K562 (cell line): ENCODE data around the gene XPO1. TPM values are rescaled to one million over a fixed set of nuclear protein-coding genes. Genes with fewer than 3 reads are reported as not detected.

Experiments
- ATAC-seq: fragments of 200-7000 bp; cut with Tn5 transposase; 3 replicates; pipeline ENCODE4 v1.9.1; 2020; ENCODE audit warnings: moderate library complexity
- BruUV-seq: library from RNA; stranded (reverse); fragments of 400-500 nt; replicated peaks from 2 replicates; lab custom pipeline; 2021; lab: Mats Ljungman, UMichigan
- CTCF ChIA-PET: fragments of 300-600 bp; formaldehyde crosslinking; extraction: SDS; loops from one replicate; lab custom pipeline; 2021; ENCODE audit warnings: low intra/inter-chr PET ratio; lab: Yijun Ruan, JAX
- POLR2A ChIA-PET: fragments of 300-600, 350-650 bp; sonication (Branson Sonifier 250); formaldehyde crosslinking; extraction: SDS; loops from one replicate; lab custom pipeline; 2021; ENCODE audit warnings: antibody characterized with exemption, inconsistent platforms; lab: Yijun Ruan, JAX
- DNase-seq, 4 experiments: peaks; one replicate each; pipeline versions ENCODE4 v3.0.0 to v3.0.0-alpha.2; 2011 to 2018; ENCODE audit warnings: low spot score in 3 of 4, mixed read lengths in 3 of 4; ENCODE audit errors: extremely low read depth in 1 of 4
- FAIRE-seq: peaks from 2 replicates; lab custom pipeline; 2011; peaks lifted over from hg19 to GRCh38; lab: Jason Lieb, UNC
- H2AFZ ChIP-seq: 2 replicates; pipeline ENCODE4 v1.6.0; 2011; ENCODE audit warnings: low read depth, low read length, control low read depth, inconsistent platforms
- H3K27ac ChIP-seq: fragments of 200-600 bp; 3 replicates; pipeline ENCODE4 v1.8.0; 2011; ENCODE audit warnings: low read depth, mild to moderate bottlenecking, control low read depth, inconsistent platforms, low read length, moderate library complexity, mixed read lengths; ENCODE audit errors: extremely low read depth
- H3K27me3 ChIP-seq, 2 experiments: fragments of 300-600 bp in 1 of 2; 2 replicates in 1 of 2; 3 replicates in 1 of 2; pipeline versions ENCODE4 v1.6.0 to v1.8.0; 2011; ENCODE audit warnings: inconsistent platforms in 2 of 2, low read length in 2 of 2, mild to moderate bottlenecking in 1 of 2, mixed read lengths in 1 of 2, moderate library complexity in 1 of 2; ENCODE audit not compliant: control insufficient read depth in 2 of 2, insufficient read depth in 2 of 2
- H3K36me3 ChIP-seq: fragments of 300-600 bp; 3 replicates; pipeline ENCODE4 v1.8.0; 2011; ENCODE audit warnings: mild to moderate bottlenecking, low read length, inconsistent platforms; ENCODE audit not compliant: control insufficient read depth, insufficient read depth
- H3K4me1 ChIP-seq, 2 experiments: fragments of 200-600 bp in 1 of 2; replicated peaks in 1 of 2; 2 replicates in 1 of 2; 3 replicates in 1 of 2; pipeline versions ENCODE4 v1.5.1 to v1.8.0; 2011; ENCODE audit warnings: inconsistent platforms in 2 of 2, low read length in 2 of 2, mild to moderate bottlenecking in 1 of 2, mixed read lengths in 1 of 2, moderate library complexity in 1 of 2; ENCODE audit not compliant: control insufficient read depth in 2 of 2, insufficient read depth in 2 of 2
- H3K4me2 ChIP-seq: 2 replicates; pipeline ENCODE4 v1.6.1; 2011; ENCODE audit warnings: low read length, control low read depth, inconsistent platforms, mixed read lengths; ENCODE audit not compliant: insufficient read depth
- H3K4me3 ChIP-seq: fragments of 200-600 bp; sonication (generic), shearing (Covaris generic); 2 replicates; pipeline ENCODE4 v1.5.1; 2016; ENCODE audit warnings: control low read depth, inconsistent platforms
- H3K79me2 ChIP-seq: fragments of 200-600 bp; 3 replicates; pipeline ENCODE4 v1.8.0; 2011; ENCODE audit warnings: low read length, inconsistent platforms; ENCODE audit not compliant: control insufficient read depth, insufficient read depth
- H3K9ac ChIP-seq, 2 experiments: 2 replicates each; pipeline versions ENCODE4 v1.6.0 to v1.6.1; 2011; ENCODE audit warnings: low read depth in 2 of 2, low read length in 2 of 2, control low read depth in 1 of 2, inconsistent platforms in 1 of 2, mild to moderate bottlenecking in 1 of 2, mixed read lengths in 1 of 2; ENCODE audit not compliant: insufficient read depth in 1 of 2
- H3K9me1 ChIP-seq: one replicate; pipeline ENCODE4 v1.6.0; 2011; ENCODE audit warnings: inconsistent platforms, mild to moderate bottlenecking, low read length, moderate library complexity; ENCODE audit not compliant: control insufficient read depth, insufficient read depth
- H3K9me3 ChIP-seq: replicated peaks from 2 replicates; pipeline ENCODE4 v1.5.1; 2011; ENCODE audit warnings: low read depth, low read length, inconsistent platforms; ENCODE audit not compliant: control insufficient read depth, insufficient read depth
- H4K20me1 ChIP-seq: replicated peaks from 2 replicates; pipeline ENCODE4 v1.6.1; 2011; ENCODE audit warnings: low read length, inconsistent platforms, mixed read lengths; ENCODE audit not compliant: control insufficient read depth, insufficient read depth
- CBFA2T2 ChIP-seq: fragments of 450-650 bp; conservative IDR thresholded peaks from 2 replicates; pipeline ENCODE4 v1.6.1; 2017; ENCODE audit warnings: mild to moderate bottlenecking
- CCNT2 ChIP-seq: IDR thresholded peaks from 2 replicates; pipeline ENCODE4 v1.6.1; 2011; ENCODE audit warnings: borderline replicate concordance, low read depth, mild to moderate bottlenecking, moderate library complexity, mixed read lengths, low read length; ENCODE audit not compliant: insufficient read length; ENCODE audit errors: extremely low read depth
- CGGBP1 ChIP-seq: fragments of 250-450 bp; sonication (Bioruptor Pico); IDR thresholded peaks from 2 replicates; pipeline ENCODE4 v1.9.0; 2021; ENCODE audit warnings: mild to moderate bottlenecking
- L3MBTL2 ChIP-seq: fragments of 450-650 bp; IDR thresholded peaks from 2 replicates; pipeline ENCODE4 v1.6.1; 2016; ENCODE audit warnings: mild to moderate bottlenecking, moderate library complexity
- MEF2A ChIP-seq: IDR thresholded peaks from 2 replicates; pipeline ENCODE4 v1.6.1; 2011; ENCODE audit warnings: low read depth, mild to moderate bottlenecking, low read length, moderate library complexity; ENCODE audit not compliant: control insufficient read depth
- PHF8 ChIP-seq: fragments of 200-600 bp; sonication (generic); IDR thresholded peaks from 2 replicates; pipeline ENCODE4 v1.6.1; 2012; ENCODE audit warnings: mixed run types, mild to moderate bottlenecking, inconsistent platforms, low read length, moderate library complexity, borderline replicate concordance
- TAL1 ChIP-seq: fragments of 450-650 bp; IDR thresholded peaks from 2 replicates; pipeline ENCODE4 v1.6.1; 2016; ENCODE audit warnings: mild to moderate bottlenecking
- ZNF143 ChIP-seq: sonication (generic); formaldehyde crosslinking; IDR thresholded peaks from 2 replicates; pipeline ENCODE4 v1.9.0; 2022; ENCODE audit warnings: mild to moderate bottlenecking, missing genetic modification reagents
- ZNF174 ChIP-seq: fragments of 250-450 bp; sonication (Bioruptor Pico); IDR thresholded peaks from 2 replicates; pipeline ENCODE4 v1.4.0; 2020; ENCODE audit warnings: mild to moderate bottlenecking
- ZNF316 ChIP-seq: fragments of 450-650 bp; IDR thresholded peaks from 2 replicates; pipeline ENCODE4 v1.6.1; 2016
- WGBS: fragments of 100-300 bp; shearing (Covaris generic); methylation state at CpG from one replicate; pipeline ENCODE4 v1.1.6; 2016; ENCODE audit warnings: low coverage, mixed read lengths; ENCODE audit not compliant: insufficient coverage; ENCODE audit errors: missing lambda C conversion rate; 5-methylcytosine and 5-hydroxymethylcytosine counted together
- in situ Hi-C: fragments of 300-500 bp; cut with MboI; formaldehyde crosslinking; loops from 4 replicates; pipeline ENCODE4 v1.15.0; 2018; ENCODE audit warnings: inconsistent platforms, mixed read lengths
- intact Hi-C: fragments of 100-400 bp; cut with micrococcal nuclease; formaldehyde crosslinking; loops from 2 replicates; pipeline ENCODE4 v1.14.2; 2022
- polyA plus RNA-seq, 8 experiments: library from polyadenylated mRNA; depleted of rRNA in 4 of 8; stranded (reverse) in 5 of 8; unstranded in 3 of 8; fragments of >200 nt; fragmentation: Nextera tagmentation in 2 of 8; fragmentation: Illumina TruSeq in 1 of 8; extraction: Ambion mirVana in 2 of 8; extraction: Trizol in 1 of 8; gene quantifications; 2 replicates each; pipeline versions ENCODE4 v1.2.1 to v1.2.3, GENCODE V29; 2011 to 2014; ENCODE audit warnings: inconsistent platforms in 1 of 8, missing spikeins in 1 of 8
- total RNA-seq, 7 experiments: library from RNA; depleted of rRNA in 6 of 7; stranded (reverse); fragments of >200 nt in 6 of 7; fragmentation: Illumina TruSeq in 2 of 7; extraction: Trizol in 2 of 7; gene quantifications; 2 replicates each; pipeline versions ENCODE4 v1.2.1 to v1.2.3, GENCODE V29; 2011 to 2021; ENCODE audit warnings: low replicate concordance in 1 of 7
- TF ChIP-seq, protein P1 (sequence below): sonication (generic); formaldehyde crosslinking; IDR thresholded peaks from 2 replicates; pipeline ENCODE4 v1.8.1; 2023; ENCODE audit warnings: mild to moderate bottlenecking, missing genetic modification reagents
- TF ChIP-seq, protein P2 (sequence below): sonication (generic); IDR thresholded peaks from 2 replicates; pipeline ENCODE4 v1.6.1; 2016

Gene XPO1
- total and polyA plus RNA-seq, 9 of the 15 experiments (the other 6 are each of a cell fraction or from before 2014, with no cell fraction given) = 86.2 to 307 (median 216) TPM

GRCh38 chr2:61530749-61531148 lies 7.4 kb downstream of the XPO1 start:
- CTCF ChIA-PET = no interaction called here
- peaks cover 44% of the 10 kb centered on the region for H4K20me1 ChIP-seq
- 13% methylated on average over 2 of the region's 2 CpGs for WGBS
- H3K36me3 ChIP-seq = peaks cover 79% of the 10 kb centered on the region
- no peak overlapping the region for H3K4me3 ChIP-seq
- intact Hi-C loops = no loop called here
- H3K9me1 ChIP-seq = no peaks in the 10 kb centered on the region
- no peak overlapping the region for H3K4me2 ChIP-seq
- H3K9ac ChIP-seq = no peak overlapping the region; a peak in 1 of 4 replicates
- no peak overlapping the region for H3K27ac ChIP-seq
- no peak for DNase-seq
- H3K27me3 ChIP-seq = no peaks in the 10 kb centered on the region
- POLR2A ChIA-PET = interaction anchor here (0.6 to 2.4 kb wide), 8 partner anchors 9 to 801 kb away, joined by 3 to 16 read pairs (median 4); no protein-coding TSS in a partner anchor
- H2AFZ ChIP-seq = no peak overlapping the region
- peak; percentile 33 for ATAC-seq
- FAIRE-seq = no peak
- no TSS peak for BruUV-seq
- TF ChIP-seq ZNF174 (CRISPR knock-in tag) (no peak), ZNF316 (0 out of 2 replicates have a peak, but pooled peaks have one; percentile 21)
- in situ Hi-C loops = no loop called here
- peaks cover 100% of the 10 kb centered on the region for H3K79me2 ChIP-seq
- H3K9me3 ChIP-seq = no peaks in the 10 kb centered on the region
- H3K4me1 ChIP-seq = peaks cover 13 to 22% of the 10 kb centered on the region in 2 experiments; a peak in 3 of 5 replicates

GRCh38 chr2:61529944-61530735 lies 8.0 kb downstream of the XPO1 start:
- DNase-seq (no peak), FAIRE-seq (no peak), ATAC-seq (peak; percentile 15)
- POLR2A ChIA-PET = interaction anchor here (0.7 to 2.4 kb wide), 6 partner anchors 9 to 25 kb away, joined by 3 to 16 read pairs (median 4); no protein-coding TSS in a partner anchor
- in situ Hi-C loops (no loop called here), intact Hi-C loops (no loop called here)
- TSS peak; percentile 1 for BruUV-seq
- Histone ChIP-seq H3K27ac (no peak overlapping the region), H3K79me2 (peaks cover 100% of the 10 kb centered on the region), H3K9ac (no peak overlapping the region), H2AFZ (no peak overlapping the region), H3K9me3 (no peaks in the 10 kb centered on the region), H3K4me1 (peaks cover 13 to 22% of the 10 kb centered on the region in 2 experiments; a peak in 3 of 5 replicates), H3K4me2 (no peak overlapping the region), H3K9me1 (no peaks in the 10 kb centered on the region), H3K27me3 (no peaks in the 10 kb centered on the region), H3K4me3 (no peak overlapping the region), H4K20me1 (peaks cover 39% of the 10 kb centered on the region), H3K36me3 (peaks cover 86% of the 10 kb centered on the region)
- CTCF ChIA-PET = no interaction called here
- WGBS = 28% methylated on average over 3 of the region's 3 CpGs
- TF ChIP-seq PHF8 = no peak
- TF ChIP-seq CCNT2 = peak; percentile 21
- TF ChIP-seq MEF2A = peak; percentile 29; the same call in 1 of the 2 replicates
- TF ChIP-seq CBFA2T2 = peak; percentile 27; the same call in 1 of the 2 replicates
- no peak for TF ChIP-seq ZNF143 (CRISPR knock-in tag)
- TF ChIP-seq CGGBP1 = no peak
- TF ChIP-seq, protein P1, sequence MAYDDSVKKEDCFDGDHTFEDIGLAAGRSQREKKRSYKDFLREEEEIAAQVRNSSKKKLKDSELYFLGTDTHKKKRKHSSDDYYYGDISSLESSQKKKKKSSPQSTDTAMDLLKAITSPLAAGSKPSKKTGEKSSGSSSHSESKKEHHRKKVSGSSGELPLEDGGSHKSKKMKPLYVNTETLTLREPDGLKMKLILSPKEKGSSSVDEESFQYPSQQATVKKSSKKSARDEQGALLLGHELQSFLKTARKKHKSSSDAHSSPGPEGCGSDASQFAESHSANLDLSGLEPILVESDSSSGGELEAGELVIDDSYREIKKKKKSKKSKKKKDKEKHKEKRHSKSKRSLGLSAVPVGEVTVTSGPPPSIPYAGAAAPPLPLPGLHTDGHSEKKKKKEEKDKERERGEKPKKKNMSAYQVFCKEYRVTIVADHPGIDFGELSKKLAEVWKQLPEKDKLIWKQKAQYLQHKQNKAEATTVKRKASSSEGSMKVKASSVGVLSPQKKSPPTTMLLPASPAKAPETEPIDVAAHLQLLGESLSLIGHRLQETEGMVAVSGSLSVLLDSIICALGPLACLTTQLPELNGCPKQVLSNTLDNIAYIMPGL (CRISPR knock-in tag) = no peak
- TF ChIP-seq TAL1 = peak; percentile 42; the same call in 1 of the 2 replicates
- TF ChIP-seq, protein P2, sequence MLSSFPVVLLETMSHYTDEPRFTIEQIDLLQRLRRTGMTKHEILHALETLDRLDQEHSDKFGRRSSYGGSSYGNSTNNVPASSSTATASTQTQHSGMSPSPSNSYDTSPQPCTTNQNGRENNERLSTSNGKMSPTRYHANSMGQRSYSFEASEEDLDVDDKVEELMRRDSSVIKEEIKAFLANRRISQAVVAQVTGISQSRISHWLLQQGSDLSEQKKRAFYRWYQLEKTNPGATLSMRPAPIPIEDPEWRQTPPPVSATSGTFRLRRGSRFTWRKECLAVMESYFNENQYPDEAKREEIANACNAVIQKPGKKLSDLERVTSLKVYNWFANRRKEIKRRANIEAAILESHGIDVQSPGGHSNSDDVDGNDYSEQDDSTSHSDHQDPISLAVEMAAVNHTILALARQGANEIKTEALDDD = peak; percentile 87
- TF ChIP-seq L3MBTL2 = no peak
